HG03469 (cell line): ENCODE data around the gene ACKR3.

Experiments used
- ATAC-seq: cut with Tn5 transposase; IDR thresholded peaks from one replicate; pipeline ENCODE4 v1.9.1; 2021; ENCODE audit warnings: mild to moderate bottlenecking, moderate library complexity, moderate number of reproducible peaks; ENCODE audit not compliant: unreplicated experiment

The ACKR3 gene

DNA sequence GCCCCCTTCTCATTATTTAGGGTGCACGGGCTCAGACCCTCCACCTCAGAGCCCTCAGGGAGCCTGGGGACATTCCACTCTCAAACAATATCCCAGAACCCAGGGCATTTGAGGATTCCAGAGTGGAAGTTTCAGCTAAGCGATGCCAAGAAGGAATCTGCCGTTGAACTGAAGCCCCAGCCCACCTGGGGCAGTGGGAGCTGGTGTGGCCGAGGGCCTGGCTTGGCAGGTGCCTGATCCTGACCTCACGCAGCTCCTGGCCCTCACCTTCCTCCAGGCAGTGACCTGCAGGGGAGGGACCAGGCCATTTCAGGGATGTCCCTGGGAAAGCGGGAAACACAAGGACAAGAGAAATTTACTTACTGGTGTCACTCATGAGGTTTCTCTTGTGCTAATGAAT is 58.2 kb downstream of the ACKR3 start:
- no peak for ATAC-seq

DNA sequence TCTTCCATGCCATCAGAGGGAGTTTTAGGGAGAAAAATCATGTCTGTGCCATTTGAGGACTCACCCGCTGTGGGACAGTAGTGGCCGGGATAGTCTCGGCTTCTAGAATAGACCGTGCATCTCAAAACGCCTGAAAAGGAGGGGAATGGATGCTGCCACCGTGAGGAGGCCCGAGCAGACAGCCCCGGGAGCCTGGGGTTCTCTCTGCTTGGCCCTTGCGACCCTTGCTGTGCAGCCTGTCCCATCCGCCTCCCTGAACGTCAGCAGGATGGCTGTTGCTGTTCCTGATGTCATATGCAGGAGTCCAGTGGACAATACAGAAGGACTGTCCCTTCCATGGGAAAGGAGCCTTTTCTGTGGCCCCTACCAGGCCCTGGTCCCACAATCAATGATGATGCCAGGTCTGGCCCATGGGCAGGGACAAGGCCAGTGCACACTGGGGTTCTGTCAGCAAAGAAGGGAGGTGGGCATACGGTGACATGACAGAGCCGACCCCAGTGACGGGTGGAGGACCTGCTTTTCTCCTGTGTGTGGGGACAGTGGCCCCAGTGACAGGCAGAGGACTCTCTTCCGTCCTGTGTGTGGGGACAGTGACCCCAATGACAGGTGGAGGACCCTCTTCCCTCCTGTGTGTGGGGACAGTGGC is 58.8 kb downstream of the ACKR3 start:
- ATAC-seq, result no peak

DNA sequence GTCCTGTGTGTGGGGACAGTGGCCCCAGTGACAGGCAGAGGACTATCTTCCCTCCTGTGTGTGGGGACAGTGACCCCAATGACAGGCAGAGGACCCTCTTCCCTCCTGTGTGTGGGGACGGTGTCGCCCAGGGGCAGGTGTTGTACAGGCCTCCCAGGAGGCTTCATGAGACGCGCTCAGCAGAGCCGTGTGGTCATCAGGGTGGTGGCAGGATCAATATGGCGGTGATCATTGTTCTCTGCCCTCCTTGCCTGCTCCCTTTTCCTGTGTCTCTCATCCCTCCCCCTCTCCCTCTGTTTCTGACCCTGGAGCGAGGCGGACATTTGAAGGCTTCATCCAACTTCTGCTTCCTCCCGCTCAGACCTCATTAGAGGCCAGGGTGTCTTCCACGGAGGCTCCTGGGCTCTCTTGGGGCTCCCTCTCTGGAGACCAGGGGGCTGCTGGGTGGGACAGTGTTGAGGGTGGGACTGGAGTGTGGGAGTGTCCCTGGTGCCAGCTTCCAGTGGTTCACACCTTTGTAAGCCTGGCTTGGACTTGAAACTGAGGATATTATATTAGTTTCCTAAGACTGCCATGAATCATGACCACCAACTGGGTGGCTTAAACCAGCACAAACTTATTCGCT is 59.5 kb downstream of the ACKR3 start:
- ATAC-seq, result no peak

DNA sequence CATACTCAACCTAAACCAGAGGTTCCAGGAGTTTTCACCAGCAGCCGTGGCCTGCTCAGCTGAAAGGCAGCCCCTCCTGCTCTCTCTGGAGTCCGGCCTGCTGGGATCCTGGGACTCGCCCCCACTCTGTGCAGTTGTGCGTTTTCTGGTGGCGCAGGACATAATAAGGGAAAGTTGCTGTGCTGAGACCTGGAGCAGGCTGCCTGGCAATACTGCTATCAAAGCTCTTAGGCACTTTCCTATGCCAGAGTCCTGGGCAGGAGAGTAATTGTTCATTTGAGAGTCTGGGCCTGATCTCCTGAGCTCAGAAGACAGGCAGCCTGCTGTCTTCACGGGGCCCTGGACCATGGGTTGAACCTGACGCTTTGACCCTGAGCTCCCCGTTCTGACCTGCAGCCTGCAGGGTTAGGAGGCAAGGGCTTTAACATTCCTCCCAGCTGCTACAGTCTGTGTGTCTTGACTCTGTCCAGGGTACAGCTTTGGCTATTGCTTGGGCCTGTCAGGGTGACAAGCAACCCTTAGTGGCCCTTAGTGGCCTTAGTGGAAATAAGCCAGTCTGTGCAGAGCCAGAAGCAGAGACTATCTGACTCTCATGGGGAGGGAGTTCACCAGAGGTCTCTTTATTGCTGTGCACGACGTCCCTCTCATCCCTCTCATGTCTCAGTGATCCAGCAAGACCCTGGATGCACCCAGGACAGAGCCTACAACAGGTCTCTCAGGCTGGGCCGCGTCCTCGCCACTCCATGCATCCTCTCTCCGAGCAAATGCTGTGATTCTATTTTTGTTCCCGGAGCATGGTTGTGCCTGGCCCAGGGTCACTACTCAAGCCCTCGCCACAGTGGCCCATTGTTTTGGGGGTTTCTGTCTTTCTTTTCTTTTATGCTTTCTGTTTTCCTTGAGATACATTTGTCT is 60.6 kb downstream of the ACKR3 start:
- ATAC-seq, result no peak

DNA sequence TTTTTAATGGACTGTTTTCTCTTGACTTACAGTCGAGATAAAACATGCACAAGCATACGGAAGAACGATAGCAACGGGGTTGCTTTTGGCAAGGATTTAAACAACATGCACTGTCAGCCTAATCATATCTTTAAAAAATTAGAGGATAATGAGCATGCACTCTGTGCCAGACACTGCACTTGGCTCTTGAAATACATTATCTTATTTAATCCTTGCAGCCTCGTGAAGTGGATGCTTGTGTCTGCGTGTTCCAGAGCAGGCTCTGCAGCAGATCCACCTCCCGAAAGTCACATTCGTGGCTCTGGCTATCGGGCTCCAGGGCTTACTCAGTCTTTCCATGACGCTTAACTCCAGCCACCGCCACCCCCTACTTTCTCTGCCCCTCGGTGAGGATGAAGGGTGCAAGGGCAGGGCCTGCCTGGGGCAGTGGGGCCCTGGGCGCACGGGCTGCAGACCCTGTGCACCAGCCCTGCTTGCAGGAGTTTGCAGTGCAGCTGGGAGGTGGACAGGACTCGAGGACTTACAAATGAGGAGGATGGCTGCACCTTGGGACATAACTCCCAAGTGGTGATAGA is 61.7 kb downstream of the ACKR3 start:
- ATAC-seq, result no peak

DNA sequence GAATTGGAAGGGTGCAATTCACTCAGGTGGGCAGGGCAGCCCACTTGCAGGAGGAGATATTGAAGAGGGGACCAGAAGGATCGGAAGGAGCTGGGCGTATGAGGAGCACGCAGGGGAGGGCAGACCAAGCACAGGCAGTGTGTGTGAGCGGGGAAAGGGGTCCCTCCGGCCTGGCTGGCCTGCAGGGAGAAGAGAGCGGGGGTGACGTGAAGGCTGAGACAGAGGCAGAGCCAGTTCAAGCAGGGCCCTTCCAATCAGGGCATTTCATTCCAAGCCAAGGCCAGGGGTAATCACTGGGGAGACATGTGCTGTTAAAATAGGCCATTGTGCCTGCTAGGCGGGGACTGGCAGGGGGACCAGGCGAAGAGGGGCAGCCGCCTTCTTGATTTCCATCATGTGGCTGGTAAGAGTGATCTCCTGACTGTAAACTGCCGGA is 62.2 kb downstream of the ACKR3 start:
- ATAC-seq, result no peak
